Measurements from ENCODE around the gene NRXN3.

The NRXN3 gene

GRCh38 chr14:79660053-79660939 lies 1490.1 kb downstream of the NRXN3 start:
- Histone ChIP-seq H4K20me1 (ENCODE audit: insufficient read depth, low read length) (no peaks in the 10 kb centered on the region), H2AFZ (ENCODE audit: low read length) (no peak overlapping the region), H3K9me2 (ENCODE audit: low read depth, low read length) (no peaks in the 10 kb centered on the region), H3K4me3 (ENCODE audit: low read depth, low read length, poor library complexity, severe bottlenecking) (no peak overlapping the region), H3K4me1 (ENCODE audit: insufficient read depth, low read length, severe bottlenecking) (no peaks in the 10 kb centered on the region), H3K9me3 (ENCODE audit: low read length) (no peaks in the 10 kb centered on the region), H3K4me2 (ENCODE audit: low read length) (no peak overlapping the region), H3K27me3 (ENCODE audit: insufficient read depth, low read length) (no peaks in the 10 kb centered on the region), H3K36me3 (ENCODE audit: insufficient read depth, low read length) (no peaks in the 10 kb centered on the region), H3K27ac (ENCODE audit: low read depth, low read length, poor library complexity, severe bottlenecking) (no peak overlapping the region), H3F3A (ENCODE audit: insufficient read depth, low read length) (no peaks in the 10 kb centered on the region), H3K79me2 (ENCODE audit: insufficient read depth, low read length) (no peaks in the 10 kb centered on the region), H3K9ac (ENCODE audit: low read length) (no peak overlapping the region)
- TF ChIP-seq CTCF (IDR thresholded peaks at IDR 0.05; ENCODE audit: low read length) (no peak), EZH2 (IDR thresholded peaks at IDR 0.05; ENCODE audit: borderline replicate concordance, low read length) (no peak)

- H3K27ac ChIP-seq (ENCODE audit: low read depth, low read length, poor library complexity, severe bottlenecking), result no peak overlapping the region
- no peaks in the 10 kb centered on the region for H3F3A ChIP-seq (ENCODE audit: insufficient read depth, low read length)
- no peaks in the 10 kb centered on the region for H3K4me1 ChIP-seq (ENCODE audit: insufficient read depth, low read length, severe bottlenecking)
- no peaks in the 10 kb centered on the region for H3K79me2 ChIP-seq (ENCODE audit: insufficient read depth, low read length)
- H3K36me3 ChIP-seq (ENCODE audit: insufficient read depth, low read length), result no peaks in the 10 kb centered on the region
- H2AFZ ChIP-seq (ENCODE audit: low read length), result no peak overlapping the region
- no peaks in the 10 kb centered on the region for H3K27me3 ChIP-seq (ENCODE audit: insufficient read depth, low read length)
- no peaks in the 10 kb centered on the region for H3K9me3 ChIP-seq (ENCODE audit: low read length)
- no peak overlapping the region for H3K4me2 ChIP-seq (ENCODE audit: low read length)
- no peaks in the 10 kb centered on the region for H3K9me2 ChIP-seq (ENCODE audit: low read depth, low read length)
- H3K4me3 ChIP-seq (ENCODE audit: low read depth, low read length, poor library complexity, severe bottlenecking), result no peak overlapping the region
- no peaks in the 10 kb centered on the region for H4K20me1 ChIP-seq (ENCODE audit: insufficient read depth, low read length)
- no peak overlapping the region for H3K9ac ChIP-seq (ENCODE audit: low read length)
- TF ChIP-seq EZH2 (IDR thresholded peaks at IDR 0.05; ENCODE audit: borderline replicate concordance, low read length) (no peak), CTCF (IDR thresholded peaks at IDR 0.05; ENCODE audit: low read length) (no peak)
Observed at GRCh38 chr14:79661752-79662151, 1491.6 kb downstream of the NRXN3 start.

- H3F3A ChIP-seq (ENCODE audit: insufficient read depth, low read length), result no peaks in the 10 kb centered on the region
- no peak for TF ChIP-seq EZH2 (IDR thresholded peaks at IDR 0.05; ENCODE audit: borderline replicate concordance, low read length)
- TF ChIP-seq CTCF (IDR thresholded peaks at IDR 0.05; ENCODE audit: low read length), result no peak
Observed at GRCh38 chr14:79663453-79663852, 1493.3 kb downstream of the NRXN3 start.

More at GRCh38 chr14:79663453-79663852, 1493.3 kb downstream of the NRXN3 start:
- Histone ChIP-seq H3K9me3 (ENCODE audit: low read length) (no peaks in the 10 kb centered on the region), H3K36me3 (ENCODE audit: insufficient read depth, low read length) (no peaks in the 10 kb centered on the region), H3K9ac (ENCODE audit: low read length) (no peak overlapping the region), H4K20me1 (ENCODE audit: insufficient read depth, low read length) (no peaks in the 10 kb centered on the region), H3K27ac (ENCODE audit: low read depth, low read length, poor library complexity, severe bottlenecking) (no peak overlapping the region), H3K9me2 (ENCODE audit: low read depth, low read length) (no peaks in the 10 kb centered on the region), H3K4me3 (ENCODE audit: low read depth, low read length, poor library complexity, severe bottlenecking) (no peak overlapping the region), H3K4me1 (ENCODE audit: insufficient read depth, low read length, severe bottlenecking) (no peaks in the 10 kb centered on the region), H3K4me2 (ENCODE audit: low read length) (no peak overlapping the region), H2AFZ (ENCODE audit: low read length) (no peak overlapping the region), H3K79me2 (ENCODE audit: insufficient read depth, low read length) (no peaks in the 10 kb centered on the region), H3K27me3 (ENCODE audit: insufficient read depth, low read length) (no peaks in the 10 kb centered on the region)

Data from OCI-LY1 (cell line).